Activated CD4-positive, alpha-beta T cell treated with anti-CD3 and anti-CD28 coated beads for 36 hours (primary cell): ENCODE data around the gene TRIM26. TPM values are rescaled to one million over a fixed set of nuclear protein-coding genes. Genes with fewer than 3 reads are reported as not detected.
A peak's percentile ranks its signal among the peaks of the same experiment; 100 is the strongest.

ENCODE experiments used
- ATAC-seq: fragments of 200-7000 bp; cut with Tn5 transposase; one replicate; pipeline ENCODE4 v1.10.0; 2021; ENCODE audit warnings: mild to moderate bottlenecking, moderate library complexity
- CTCF ChIA-PET: fragments of 350-600 bp; sonication (Branson Sonifier 250); formaldehyde crosslinking; loops from one replicate; lab custom pipeline; 2021; ENCODE audit warnings: antibody characterized with exemption; lab: Charles Lee
- POLR2A ChIA-PET: fragments of 350-600 bp; sonication (Branson Sonifier 250); formaldehyde crosslinking; loops from one replicate; lab custom pipeline; 2021; ENCODE audit warnings: antibody characterized with exemption, inconsistent platforms; lab: Charles Lee
- DNase-seq: peaks from one replicate; pipeline ENCODE4 v3.0.0-alpha.2; 2020
- H3K27ac Mint-ChIP-seq: one replicate; pipeline ENCODE4 v1.8.0; 2021; ENCODE audit warnings: mixed read lengths
- H3K27me3 Mint-ChIP-seq: one replicate; pipeline ENCODE4 v1.8.0; 2021; ENCODE audit warnings: mixed read lengths
- H3K36me3 Mint-ChIP-seq: one replicate; pipeline ENCODE4 v1.8.0; 2021; ENCODE audit warnings: low read depth, mixed read lengths
- H3K4me1 Mint-ChIP-seq: one replicate; pipeline ENCODE4 v1.8.0; 2021; ENCODE audit warnings: mixed read lengths
- H3K4me3 Mint-ChIP-seq: one replicate; pipeline ENCODE4 v1.8.0; 2021; ENCODE audit warnings: mild to moderate bottlenecking, moderate library complexity, mixed read lengths
- H3K9me3 Mint-ChIP-seq: one replicate; pipeline ENCODE4 v1.8.0; 2021; ENCODE audit warnings: low read depth, mixed read lengths
- intact Hi-C, 2 experiments: fragments of 100-400 bp; cut with DNase I in 1 of 2; cut with micrococcal nuclease in 1 of 2; formaldehyde crosslinking; loops; one replicate each; pipeline versions ENCODE4 v1.14.2 to v1.15.1; 2022 to 2024; cut with DNase I, micrococcal nuclease
- total RNA-seq, 2 experiments: library from RNA; stranded (reverse); gene quantifications; one replicate each; pipeline ENCODE4 v1.2.3, GENCODE V29; 2021

TRIM26 gene
- total RNA-seq, 2 experiments from 2014 or later: 48.4 to 60.4 TPM

DNA sequence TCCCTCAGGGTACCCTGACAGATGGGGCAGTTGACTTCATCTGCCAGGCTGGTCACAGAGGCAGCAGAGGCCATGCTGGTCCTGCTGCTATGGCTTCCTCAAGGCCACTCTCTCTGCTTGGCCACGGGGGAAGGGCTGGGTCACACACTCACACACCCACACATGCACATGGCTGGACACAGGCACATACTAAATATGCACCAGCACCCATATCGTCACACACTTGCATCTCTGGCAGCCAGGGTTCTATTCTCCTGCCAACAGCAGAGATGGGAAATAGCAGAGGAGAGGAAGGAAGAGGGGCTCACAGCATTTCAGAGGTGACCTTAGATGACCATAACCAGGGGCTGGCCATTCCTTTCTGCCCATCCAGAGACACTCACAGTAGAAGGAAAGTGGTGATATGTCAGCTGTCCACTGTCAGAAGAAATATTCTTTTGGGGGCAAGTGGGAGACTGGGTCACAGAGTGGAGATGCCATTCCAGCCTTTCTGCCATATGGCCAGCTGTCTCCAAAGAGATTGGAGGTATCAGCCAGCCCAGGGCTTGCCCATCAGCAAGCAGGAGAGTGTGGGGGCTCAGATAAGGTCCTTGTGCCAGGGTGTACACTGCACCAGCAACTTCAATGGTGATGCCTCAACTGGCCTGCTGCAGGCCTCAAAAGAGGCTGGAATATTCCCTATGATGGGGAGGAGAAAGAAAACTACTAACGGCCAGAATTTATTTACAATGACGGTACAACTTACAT, 52.2 kb downstream of the TRIM26 start, which contains the start of gene TRIM10:
Gene TRIM10 (minus strand): TSS at position 427 of the 747 bp plus-strand sequence. CDS start 353 bp downstream, at position 74.
- ChIA-PET POLR2A (no interaction called here), CTCF (no interaction called here)
- no peaks in the 10 kb centered on the region for H3K36me3 Mint-ChIP-seq
- H3K27ac Mint-ChIP-seq: no peak within 1 kb of the TSS
- DNase-seq: no peak
- H3K4me3 Mint-ChIP-seq: no peak within 1 kb of the TSS
- peaks cover 8% of the 10 kb centered on the region for H3K27me3 Mint-ChIP-seq
- peaks cover 27% of the 10 kb centered on the region for H3K4me1 Mint-ChIP-seq
- no peaks in the 10 kb centered on the region for H3K9me3 Mint-ChIP-seq
- intact Hi-C loops: no loop called here
- no peak for ATAC-seq

DNA sequence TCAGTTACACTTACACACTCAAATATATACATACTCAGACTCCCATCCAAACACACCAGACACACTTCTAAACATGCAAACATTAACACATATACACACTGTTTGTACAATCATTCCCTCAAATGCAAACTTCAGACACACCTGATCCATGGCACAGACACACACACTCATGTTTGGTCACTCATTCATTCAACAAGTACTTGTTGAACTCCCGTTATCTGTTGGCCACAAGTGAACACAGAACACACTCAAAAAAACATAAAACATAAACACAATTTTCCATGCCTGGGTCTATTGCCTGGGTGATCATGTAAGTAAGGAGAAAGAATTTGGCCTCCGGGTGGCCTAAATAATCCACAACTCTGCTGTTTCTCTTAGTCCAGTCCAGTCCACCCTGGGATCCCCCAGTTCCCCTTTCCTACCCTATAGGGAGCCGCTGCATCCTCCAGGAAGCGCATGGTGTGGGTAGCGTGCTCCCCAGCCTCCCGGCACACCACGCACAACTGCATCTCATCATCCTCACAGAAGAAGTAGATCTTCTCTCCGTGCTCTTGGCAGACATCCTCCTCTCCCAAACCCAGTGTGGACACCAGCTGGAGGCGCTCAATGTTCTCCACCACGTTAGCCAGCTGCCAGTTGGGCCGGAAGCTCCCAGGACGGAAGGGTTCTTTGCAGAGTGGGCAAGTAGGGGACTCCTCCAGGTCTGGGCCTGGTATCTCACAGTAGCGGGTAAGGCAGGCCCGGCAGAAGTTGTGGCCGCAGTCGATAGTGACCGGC, 53.0 kb downstream of the TRIM26 start:
- POLR2A ChIA-PET: no interaction called here
- CTCF ChIA-PET: no interaction called here
- no peak overlapping the region for H3K27ac Mint-ChIP-seq
- no peak for ATAC-seq
- no peak for DNase-seq
- H3K9me3 Mint-ChIP-seq: no peaks in the 10 kb centered on the region
- H3K4me3 Mint-ChIP-seq: no peak overlapping the region
- peaks cover 27% of the 10 kb centered on the region for H3K4me1 Mint-ChIP-seq
- intact Hi-C loops: no loop called here
- peaks cover 7% of the 10 kb centered on the region for H3K27me3 Mint-ChIP-seq
- H3K36me3 Mint-ChIP-seq: no peaks in the 10 kb centered on the region

DNA sequence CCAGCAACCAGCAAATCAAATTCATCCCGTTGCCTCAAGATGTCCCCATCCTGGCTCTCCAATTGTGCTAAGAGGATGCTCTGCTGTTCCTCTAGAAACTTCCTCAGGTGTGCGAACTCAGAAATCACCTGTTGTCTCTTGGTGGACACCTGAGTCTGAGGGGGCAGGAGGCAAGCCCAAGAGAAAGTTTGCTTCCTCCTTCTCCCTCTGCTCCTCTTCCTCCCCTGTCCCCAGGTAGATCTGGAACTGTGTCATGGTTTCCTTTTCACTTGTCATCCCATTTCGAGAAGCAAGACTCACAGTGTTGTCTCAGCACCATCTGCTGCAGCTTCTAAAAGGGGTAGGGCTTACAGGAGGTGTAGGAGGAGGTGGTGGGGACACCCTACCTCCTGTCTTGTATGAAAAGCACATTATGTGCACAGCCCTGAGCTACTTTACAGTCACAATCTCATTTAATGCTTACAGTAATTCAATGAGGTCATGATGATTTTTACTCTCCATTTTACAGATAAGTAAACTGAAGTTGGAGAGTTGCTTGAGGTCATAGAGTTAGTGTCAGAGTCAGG, 54.6 kb downstream of the TRIM26 start:
- no peaks in the 10 kb centered on the region for H3K36me3 Mint-ChIP-seq
- peak; percentile 57 for DNase-seq
- ChIA-PET POLR2A (no interaction called here), CTCF (interaction anchor here (1.0 to 1.1 kb wide), 2 partner anchors 28 to 55 kb away, joined by 3 to 4 read pairs; no protein-coding TSS in a partner anchor)
- peaks cover 26% of the 10 kb centered on the region for H3K4me1 Mint-ChIP-seq
- no peak overlapping the region for H3K4me3 Mint-ChIP-seq
- no peaks in the 10 kb centered on the region for H3K9me3 Mint-ChIP-seq
- intact Hi-C loops: no loop called here
- ATAC-seq: peak; percentile 99
- H3K27me3 Mint-ChIP-seq: peaks cover 10% of the 10 kb centered on the region
- H3K27ac Mint-ChIP-seq: peak overlapping the region; percentile 1

DNA sequence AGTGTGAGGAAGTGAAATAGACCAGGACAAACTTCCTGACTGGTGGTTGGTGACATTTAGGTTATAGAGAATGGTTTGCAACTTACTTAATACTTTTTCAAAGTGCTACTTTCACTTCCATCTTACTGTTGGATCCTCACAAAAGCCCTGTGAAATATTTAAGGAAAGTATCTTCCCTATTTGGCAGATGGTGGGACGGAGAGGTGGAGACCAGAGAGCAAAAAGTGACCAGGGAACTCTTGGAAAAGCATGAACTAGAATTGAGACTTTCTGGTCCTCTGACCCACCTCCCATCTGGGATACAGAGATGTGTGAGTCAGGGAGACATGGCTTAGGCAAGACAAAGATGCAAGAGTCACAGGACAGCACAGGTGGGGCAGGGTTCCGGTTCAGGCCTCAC, 55.2 kb downstream of the TRIM26 start:
- POLR2A ChIA-PET: no interaction called here
- CTCF ChIA-PET: interaction anchor here (0.7 to 1.0 kb wide), 2 partner anchors 26 to 54 kb away, joined by 3 read pairs; no protein-coding TSS in a partner anchor
- no peak for ATAC-seq
- Mint-ChIP-seq H3K4me1 (peaks cover 20% of the 10 kb centered on the region), H3K9me3 (no peaks in the 10 kb centered on the region), H3K4me3 (no peak overlapping the region), H3K27ac (no peak overlapping the region), H3K27me3 (peaks cover 13% of the 10 kb centered on the region), H3K36me3 (no peaks in the 10 kb centered on the region)
- intact Hi-C loops: no loop called here
- DNase-seq: no peak

DNA sequence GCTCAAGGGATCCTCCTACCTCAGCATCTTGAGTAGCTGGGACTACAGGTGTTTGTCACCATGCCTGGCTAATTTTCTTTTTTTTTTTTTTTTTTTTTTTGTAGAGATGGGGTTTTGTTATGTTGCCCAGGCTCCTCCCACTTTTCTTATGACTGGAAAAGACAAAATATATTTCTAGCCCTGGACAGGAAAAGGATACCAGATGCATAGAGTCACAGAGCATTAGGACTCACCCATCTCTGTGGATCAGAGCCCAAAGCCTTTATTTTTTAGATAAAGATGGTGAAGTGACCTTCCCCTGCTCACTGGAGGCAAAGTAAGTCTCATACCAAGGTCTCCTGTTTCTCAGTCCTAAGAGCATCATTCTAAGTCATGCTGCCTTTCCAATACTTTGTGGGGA, 55.6 kb downstream of the TRIM26 start:
- intact Hi-C loops: no loop called here
- DNase-seq (no peak), ATAC-seq (no peak)
- ChIA-PET CTCF (interaction anchor here (0.7 to 1.0 kb wide), 2 partner anchors 25 to 54 kb away, joined by 3 read pairs; no protein-coding TSS in a partner anchor), POLR2A (interaction anchor here (0.7 kb wide), 1 partner anchor 31 kb away, joined by 4 read pairs; no protein-coding TSS in a partner anchor)
- H3K27ac Mint-ChIP-seq: no peak overlapping the region
- H3K27me3 Mint-ChIP-seq: peaks cover 14% of the 10 kb centered on the region
- H3K36me3 Mint-ChIP-seq: no peaks in the 10 kb centered on the region
- no peak overlapping the region for H3K4me3 Mint-ChIP-seq
- H3K9me3 Mint-ChIP-seq: no peaks in the 10 kb centered on the region
- peaks cover 19% of the 10 kb centered on the region for H3K4me1 Mint-ChIP-seq

DNA sequence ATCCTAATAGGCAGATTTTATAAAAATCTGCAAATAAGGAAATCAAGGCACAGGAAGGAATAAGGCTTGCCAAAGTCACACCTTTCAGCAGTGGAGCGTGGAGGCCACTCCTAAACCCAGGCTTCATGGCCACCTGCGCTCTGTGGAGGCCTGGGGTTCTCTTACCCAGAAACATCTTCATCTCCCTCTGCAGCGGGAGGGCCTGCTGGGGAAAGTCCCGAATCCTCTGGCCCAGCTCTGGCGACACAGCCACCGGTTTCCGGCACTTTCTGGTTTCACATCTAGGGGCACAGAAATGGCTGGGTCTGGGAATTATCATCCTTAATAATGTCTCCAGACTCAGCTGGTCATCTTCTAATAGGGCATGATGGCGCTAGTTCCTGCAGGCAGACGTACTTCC, 56.4 kb downstream of the TRIM26 start:
- H3K4me1 Mint-ChIP-seq: peaks cover 15% of the 10 kb centered on the region
- CTCF ChIA-PET: no interaction called here
- intact Hi-C loops: no loop called here
- no peak overlapping the region for H3K27ac Mint-ChIP-seq
- no peaks in the 10 kb centered on the region for H3K36me3 Mint-ChIP-seq
- DNase-seq (no peak), ATAC-seq (no peak)
- POLR2A ChIA-PET: interaction anchor here (0.7 kb wide), 1 partner anchor 32 kb away, joined by 4 read pairs; no protein-coding TSS in a partner anchor
- H3K4me3 Mint-ChIP-seq: no peak overlapping the region
- H3K27me3 Mint-ChIP-seq: peaks cover 14% of the 10 kb centered on the region
- H3K9me3 Mint-ChIP-seq: no peaks in the 10 kb centered on the region

DNA sequence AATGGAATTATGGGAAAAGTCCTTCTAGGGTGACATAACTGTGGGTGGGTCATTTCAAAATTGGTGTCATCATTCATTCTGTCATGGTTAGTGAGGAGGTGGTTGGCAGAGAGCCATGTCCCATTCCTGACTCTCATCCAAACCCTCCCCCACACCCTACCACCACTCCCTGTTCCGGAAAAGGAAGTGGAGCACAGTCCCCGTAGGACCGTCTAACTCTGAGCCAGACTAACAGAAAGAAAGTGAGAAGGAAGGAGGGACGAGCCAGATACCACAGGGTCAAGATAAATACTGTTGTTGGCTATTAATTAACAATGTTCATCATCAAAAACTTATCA, 57.0 kb downstream of the TRIM26 start:
- POLR2A ChIA-PET: no interaction called here
- peaks cover 15% of the 10 kb centered on the region for H3K4me1 Mint-ChIP-seq
- DNase-seq: no peak
- peaks cover 14% of the 10 kb centered on the region for H3K27me3 Mint-ChIP-seq
- no peaks in the 10 kb centered on the region for H3K36me3 Mint-ChIP-seq
- H3K4me3 Mint-ChIP-seq: no peak overlapping the region
- no peak for ATAC-seq
- intact Hi-C loops: no loop called here
- H3K27ac Mint-ChIP-seq: no peak overlapping the region
- no peaks in the 10 kb centered on the region for H3K9me3 Mint-ChIP-seq
- CTCF ChIA-PET: no interaction called here

DNA sequence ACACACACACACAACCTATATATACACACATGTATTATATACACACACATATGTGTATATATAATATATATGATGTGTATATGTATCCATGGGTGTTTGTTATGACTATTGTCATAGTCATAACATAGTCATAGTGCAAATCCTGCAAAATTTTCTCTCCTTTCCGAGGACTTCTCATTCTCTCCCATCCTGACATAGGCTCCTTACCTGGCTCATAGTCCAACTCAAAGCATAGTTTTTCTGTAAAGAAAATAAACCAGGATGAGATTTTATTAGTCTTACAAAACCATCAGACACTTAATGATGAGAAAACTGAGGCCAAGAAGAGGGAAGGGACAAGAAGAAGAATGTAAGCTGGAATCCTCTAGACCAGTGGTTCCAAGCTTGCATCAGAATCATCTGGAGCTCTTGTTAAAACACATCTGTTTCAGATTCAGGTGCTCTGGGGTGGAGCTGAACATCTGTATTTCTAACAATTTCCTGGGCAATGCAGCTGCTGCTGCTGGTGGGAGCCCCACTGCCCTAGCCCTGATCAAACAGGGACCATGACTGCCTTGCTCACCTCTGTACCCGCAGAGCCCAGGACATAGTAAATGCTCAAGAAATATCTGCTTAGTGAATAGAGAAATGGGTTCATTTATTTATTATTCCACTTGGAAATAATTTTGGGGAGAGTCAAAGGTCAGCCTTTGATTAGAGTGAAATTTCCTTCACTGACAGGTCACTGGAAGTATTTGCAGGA, 57.5 kb downstream of the TRIM26 start:
- Mint-ChIP-seq H3K9me3 (no peaks in the 10 kb centered on the region), H3K4me1 (peaks cover 15% of the 10 kb centered on the region), H3K4me3 (no peak overlapping the region), H3K27me3 (peaks cover 14% of the 10 kb centered on the region), H3K27ac (no peak overlapping the region), H3K36me3 (no peaks in the 10 kb centered on the region)
- intact Hi-C loops: no loop called here
- ChIA-PET POLR2A (no interaction called here), CTCF (interaction anchor here (1.3 to 1.5 kb wide), 2 partner anchors 25 to 29 kb away, joined by 3 to 6 read pairs; no protein-coding TSS in a partner anchor)
- ATAC-seq (no peak), DNase-seq (no peak)

DNA sequence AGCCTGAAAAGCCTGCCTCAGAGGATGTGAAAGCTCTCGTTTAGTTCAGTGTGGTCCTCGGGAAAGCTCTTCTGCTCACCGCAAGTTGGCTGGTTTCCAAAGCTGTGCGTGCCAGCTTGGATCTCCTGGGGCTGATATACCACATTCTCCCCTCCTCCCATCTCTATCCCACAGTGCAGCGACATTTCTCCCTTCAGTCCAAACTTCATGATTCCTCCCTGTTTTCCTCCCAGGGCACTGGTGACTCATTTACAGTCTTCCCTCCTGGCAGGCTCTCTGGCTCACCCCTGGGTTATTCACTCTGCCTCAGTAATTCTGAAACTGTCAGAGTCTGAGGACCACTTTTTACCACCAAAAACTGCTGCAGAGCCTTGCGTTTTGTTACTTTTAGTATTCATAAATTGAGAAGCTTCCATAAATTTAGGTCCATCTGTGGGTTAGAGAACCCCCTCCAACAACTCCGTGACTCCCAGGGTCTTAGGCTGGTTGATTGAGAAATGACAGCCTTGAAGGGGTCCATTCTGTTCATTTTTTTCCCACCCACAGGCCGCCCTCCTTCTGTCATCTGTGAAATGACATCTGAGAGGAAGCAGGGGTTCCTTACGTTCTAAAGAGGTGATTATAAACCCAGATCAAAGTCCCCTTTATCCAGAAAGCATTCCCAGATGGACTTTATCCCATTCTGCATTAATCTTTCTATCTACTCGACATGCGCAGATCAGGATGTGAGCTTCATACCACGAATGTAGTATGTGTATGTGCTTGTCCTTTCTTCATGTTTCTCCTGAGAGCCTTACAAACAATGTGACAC, 58.3 kb downstream of the TRIM26 start:
- Mint-ChIP-seq H3K4me1 (peaks cover 15% of the 10 kb centered on the region), H3K27me3 (peaks cover 19% of the 10 kb centered on the region), H3K36me3 (no peaks in the 10 kb centered on the region), H3K27ac (no peak overlapping the region), H3K9me3 (no peaks in the 10 kb centered on the region), H3K4me3 (no peak overlapping the region)
- ATAC-seq (no peak), DNase-seq (no peak)
- intact Hi-C loops: no loop called here
- POLR2A ChIA-PET: no interaction called here
- CTCF ChIA-PET: interaction anchor here (1.3 to 1.5 kb wide), 2 partner anchors 24 to 28 kb away, joined by 3 to 6 read pairs; no protein-coding TSS in a partner anchor

DNA sequence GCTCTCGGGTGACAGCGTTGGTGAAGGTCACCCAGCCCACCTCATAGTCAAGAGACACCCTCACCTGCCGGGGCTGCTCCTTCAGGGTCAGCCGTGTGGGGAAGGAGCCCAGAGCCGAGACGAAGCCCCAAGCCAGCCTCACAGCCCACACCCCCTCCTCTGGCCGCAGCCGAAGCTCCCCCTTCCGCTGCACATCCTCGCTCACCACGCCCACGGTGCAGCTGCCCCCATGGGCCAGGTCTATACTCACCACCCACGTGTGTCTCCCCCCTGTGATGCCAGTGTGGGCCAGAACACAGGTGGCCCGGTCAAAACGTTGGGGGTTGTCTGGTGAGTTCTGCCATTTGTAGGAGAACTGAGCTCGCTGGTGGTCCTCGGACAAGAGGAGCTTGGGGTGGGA, 59.1 kb downstream of the TRIM26 start:
- H3K27me3 Mint-ChIP-seq: peaks cover 17% of the 10 kb centered on the region
- no peak for ATAC-seq
- H3K4me3 Mint-ChIP-seq: no peak overlapping the region
- H3K36me3 Mint-ChIP-seq: no peaks in the 10 kb centered on the region
- no peak overlapping the region for H3K27ac Mint-ChIP-seq
- ChIA-PET CTCF (interaction anchor here (0.8 to 1.5 kb wide), 3 partner anchors 23 to 28 kb away, joined by 3 to 6 read pairs (median 3); no protein-coding TSS in a partner anchor), POLR2A (no interaction called here)
- no peaks in the 10 kb centered on the region for H3K9me3 Mint-ChIP-seq
- intact Hi-C loops: no loop called here
- DNase-seq: no peak
- H3K4me1 Mint-ChIP-seq: peaks cover 12% of the 10 kb centered on the region
